ENCODE measurements around the gene LITAF.
"Not testable (repeated sequence)": the region's sequence is repeated elsewhere in the genome, so short reads cannot be mapped to it uniquely, and the experiment has no call there.

LITAF gene

GRCh38 chr16:11513366-11513765 is 73.4 kb downstream of the LITAF start:
- not testable (repeated sequence) for DNase-seq

DNA sequence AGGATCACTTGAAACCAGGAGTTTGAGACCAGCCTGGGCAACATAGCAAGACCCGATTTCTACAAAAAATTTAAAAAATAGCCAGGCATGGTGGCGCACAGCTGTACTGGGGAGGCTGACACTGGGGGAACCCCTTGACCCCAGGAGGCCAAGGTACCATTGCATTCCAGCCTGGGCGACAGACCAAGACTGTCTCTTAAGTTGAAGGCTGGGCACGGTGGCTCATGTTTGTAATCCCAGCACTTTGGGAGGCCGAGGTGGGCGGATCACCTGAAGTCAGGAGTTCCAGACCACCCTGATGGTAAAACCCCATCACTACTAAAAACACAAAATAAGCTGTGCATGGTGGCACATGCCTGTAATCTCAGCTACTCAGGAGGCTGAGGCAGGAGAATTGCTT is 74.9 kb downstream of the LITAF start:
- DNase-seq, result no peak

GRCh38 chr16:11511328-11511727 is 75.4 kb downstream of the LITAF start:
- DNase-seq, result no peak

DNA sequence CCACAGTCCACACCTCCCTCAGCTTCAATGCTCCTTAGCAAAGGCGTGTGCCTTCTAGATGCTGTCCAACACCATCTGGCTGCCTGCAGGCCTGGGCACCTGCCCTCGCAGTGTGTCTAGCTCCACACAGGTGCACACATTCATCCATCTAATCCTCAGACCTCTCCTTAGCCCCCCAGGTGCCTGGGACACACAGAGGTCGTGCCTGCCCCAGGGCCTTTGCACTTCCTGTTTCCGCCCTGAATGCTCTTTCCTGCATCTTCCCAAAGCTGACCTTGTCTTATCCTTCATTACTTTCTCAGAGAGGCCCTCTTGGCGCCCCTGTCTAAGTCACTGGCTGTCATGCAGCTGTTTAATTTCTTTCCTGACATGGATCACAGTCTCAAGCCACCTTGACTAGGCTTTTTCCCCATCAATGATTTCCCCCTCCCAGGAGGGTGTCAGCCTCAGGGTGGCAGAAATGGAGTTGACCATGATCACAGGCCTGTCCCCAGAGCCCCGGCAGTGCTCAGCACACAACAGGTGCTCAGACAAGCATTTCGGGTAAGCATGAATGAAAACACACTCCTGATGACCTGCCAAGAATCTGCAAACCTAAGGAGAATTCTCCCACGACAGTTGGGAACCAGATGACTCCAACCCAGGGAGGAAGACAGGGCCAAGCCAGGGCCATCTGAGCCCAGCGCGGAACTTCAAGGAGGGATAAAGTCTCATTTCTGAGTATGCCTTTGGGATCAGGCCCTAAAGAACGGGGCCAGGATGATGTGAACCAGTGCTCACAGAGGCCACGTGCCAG is 76.3 kb downstream of the LITAF start:
- DNase-seq, result no peak

DNA sequence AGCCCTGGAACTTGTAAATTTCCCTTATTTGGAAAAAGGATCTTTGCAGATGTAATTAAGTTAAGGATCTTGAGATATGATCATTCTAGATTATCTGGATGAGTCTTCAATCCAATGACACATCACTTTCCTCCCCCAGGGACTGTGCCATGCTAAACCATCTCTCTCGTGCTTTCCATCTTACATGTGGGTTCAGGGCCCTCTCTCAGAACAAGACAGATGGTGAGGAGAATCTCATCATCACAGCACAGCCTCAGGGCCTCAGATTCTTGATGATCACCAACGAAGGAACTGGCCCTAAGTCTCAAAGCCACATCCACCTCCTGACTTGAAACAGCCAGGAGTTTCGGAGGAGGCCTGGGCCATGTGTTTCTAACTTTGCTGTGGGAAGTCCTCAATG is 78.7 kb downstream of the LITAF start:
- DNase-seq, result no peak

GRCh38 chr16:11507350-11507749 is 79.4 kb downstream of the LITAF start:
- no peak for DNase-seq

GRCh38 chr16:11506741-11507305 is 79.9 kb downstream of the LITAF start:
- DNase-seq, result no peak

GRCh38 chr16:11504261-11504660 is 82.5 kb downstream of the LITAF start:
- DNase-seq, result not testable (repeated sequence)

- no peak for DNase-seq
These were observed 83.2 kb downstream of the LITAF start for GRCh38 chr16:11503566-11503965.

GRCh38 chr16:11502239-11502638 is 84.5 kb downstream of the LITAF start:
- no peak for DNase-seq

GRCh38 chr16:11501632-11502031 is 85.1 kb downstream of the LITAF start:
- no peak for DNase-seq

GRCh38 chr16:11500700-11501346 is 85.9 kb downstream of the LITAF start:
- DNase-seq, result no peak

DNA sequence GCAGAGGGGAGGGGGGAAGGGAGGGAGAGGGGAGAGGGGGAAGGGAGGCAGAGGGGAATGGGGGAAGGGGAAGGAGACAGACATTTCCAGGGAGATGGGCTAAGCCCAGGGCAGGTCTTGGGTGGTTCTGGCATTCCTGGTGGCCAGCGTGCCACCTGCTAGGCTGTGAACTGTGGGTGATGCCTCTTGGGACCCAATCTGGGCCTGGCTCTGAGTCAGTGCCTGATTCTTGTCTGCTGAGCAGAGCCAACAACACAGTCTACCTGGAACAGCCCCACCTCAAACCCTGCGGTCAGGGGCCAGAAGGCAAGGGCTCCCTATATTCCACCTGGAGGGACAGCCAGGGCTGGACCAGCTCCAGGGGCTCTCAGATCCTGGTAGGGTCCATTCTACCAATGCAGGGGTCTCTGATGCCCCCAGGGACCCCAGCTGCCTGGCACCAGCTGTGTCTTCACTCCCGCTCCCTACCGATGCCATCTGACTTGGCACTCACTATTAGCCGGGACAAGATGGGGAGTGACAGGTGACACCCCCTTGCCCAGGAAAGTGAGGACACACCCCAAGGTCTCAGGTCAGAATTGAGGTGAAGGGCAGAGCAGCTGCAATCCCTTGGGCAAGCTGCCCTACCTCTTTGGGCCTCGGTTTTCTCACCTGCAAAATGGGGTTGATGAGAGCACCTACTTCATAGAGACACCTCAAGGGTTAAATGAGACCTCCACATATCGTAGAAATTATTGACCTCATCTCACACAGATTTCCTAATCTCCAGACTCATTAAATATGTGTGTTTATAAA is 87.2 kb downstream of the LITAF start:
- no peak for DNase-seq

DNA sequence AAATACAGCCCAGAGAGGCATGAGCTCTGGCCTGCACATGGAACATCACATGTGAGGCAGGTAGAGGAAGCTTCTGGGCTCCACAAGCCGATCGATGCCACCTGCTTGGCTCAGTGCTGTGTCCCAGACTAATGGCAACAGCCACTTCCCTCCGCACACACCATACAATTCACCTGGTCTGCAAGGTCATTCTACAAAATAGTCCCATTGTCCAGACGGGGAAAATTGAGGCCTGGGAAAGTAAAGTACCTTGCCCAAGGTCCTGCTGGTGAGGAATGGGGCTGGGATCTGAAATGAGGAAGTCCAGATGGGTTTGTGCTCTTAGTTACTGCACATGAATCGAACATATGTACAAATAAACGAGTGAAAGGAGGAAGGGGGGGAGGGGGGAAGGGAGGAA is 88.0 kb downstream of the LITAF start:
- DNase-seq, result no peak

DNA sequence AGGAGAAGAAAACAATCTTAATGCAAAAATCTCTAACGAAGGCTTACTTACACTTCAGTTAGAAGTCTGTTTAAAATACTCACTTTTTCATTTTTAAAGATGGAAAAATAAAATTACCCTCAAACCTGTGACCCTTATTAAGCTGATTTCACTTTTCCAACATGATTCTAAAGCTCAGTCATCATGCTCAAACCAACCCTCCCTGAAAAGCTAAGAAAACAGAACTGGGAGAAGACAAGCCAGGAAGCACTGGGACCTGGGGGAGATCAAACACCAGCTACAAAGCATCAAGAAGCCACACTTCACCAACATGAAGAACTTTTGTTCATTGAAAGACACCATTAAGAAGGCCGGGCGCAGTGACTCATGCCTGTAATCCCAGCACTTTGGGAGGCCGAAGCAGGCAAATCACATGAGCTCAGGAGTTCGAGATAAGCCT is 88.8 kb downstream of the LITAF start:
- no peak for DNase-seq

Data from NCI-H2227 treated with DMSO at 0.1 percent for 48 hours (cell line).